Dermis blood vessel endothelial cell (primary cell): Measurements from ENCODE around the gene AMY1C. TPM values are rescaled to one million over a fixed set of nuclear protein-coding genes. Genes with fewer than 3 reads are reported as not detected.
"Not testable (repeated sequence)": the region's sequence is repeated elsewhere in the genome, so short reads cannot be mapped to it uniquely, and the experiment has no call there.

ENCODE experiments used
- DNase-seq: peaks from one replicate; pipeline ENCODE4 v3.0.0; 2010
- total RNA-seq: library from RNA; depleted of rRNA; stranded (reverse); fragments of >200 nt; gene quantifications from 2 replicates; pipeline ENCODE4 v1.2.3, GENCODE V29; 2014

The AMY1C gene
- not detected in 2 replicates for total RNA-seq

GRCh38 chr1:103749598-103749997 is at the start of gene AMY1C:
AMY1C (plus strand) TSS chr1:103749898; CDS start chr1:103750470, 572 bp downstream.
- DNase-seq, result not testable (repeated sequence)

- DNase-seq, result not testable (repeated sequence)
These were observed 49.0 kb upstream of the AMY1C start for GRCh38 chr1:103700669-103701068.

GRCh38 chr1:103701256-103701655 is 48.4 kb upstream of the AMY1C start:
- DNase-seq, result not testable (repeated sequence)

DNA sequence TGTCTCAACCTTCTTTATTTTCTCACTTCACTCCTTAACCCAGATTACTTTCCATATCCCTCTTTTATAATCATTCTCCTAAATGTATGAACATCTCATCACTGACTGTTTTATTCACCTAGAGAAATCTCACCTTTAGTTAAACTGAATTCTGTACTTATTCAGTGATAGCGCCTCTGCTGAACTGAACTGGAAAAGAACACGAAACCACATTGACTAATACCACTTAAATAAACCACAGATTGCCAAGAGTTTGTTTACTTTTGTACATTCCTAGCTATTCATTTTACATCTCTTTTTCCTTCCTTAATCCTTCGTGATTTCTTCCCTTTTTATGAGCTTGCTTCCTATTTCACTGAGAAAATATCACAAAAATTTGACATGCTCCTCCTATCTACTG is 42.0 kb upstream of the AMY1C start:
- not testable (repeated sequence) for DNase-seq

DNA sequence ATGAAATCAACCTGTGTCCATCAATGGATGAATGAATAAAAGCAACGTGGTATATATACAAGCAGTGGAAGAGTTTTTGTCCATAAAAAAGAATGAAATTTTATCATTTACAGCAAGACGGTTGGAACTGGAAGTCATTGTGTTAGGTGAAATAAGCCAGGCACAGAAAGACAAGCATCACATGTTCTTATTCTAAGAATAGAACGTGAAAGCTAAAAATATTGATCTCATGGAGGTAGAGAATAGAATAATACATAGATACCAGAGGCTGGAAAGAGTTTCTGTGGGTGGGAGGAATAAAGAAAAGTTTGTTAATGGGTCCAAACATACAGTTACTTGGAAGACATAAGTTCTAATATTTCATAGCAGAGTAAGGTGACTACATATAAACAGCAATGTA is 39.3 kb upstream of the AMY1C start:
- DNase-seq, result not testable (repeated sequence)

GRCh38 chr1:103717404-103717803 is 32.3 kb upstream of the AMY1C start:
- not testable (repeated sequence) for DNase-seq

DNA sequence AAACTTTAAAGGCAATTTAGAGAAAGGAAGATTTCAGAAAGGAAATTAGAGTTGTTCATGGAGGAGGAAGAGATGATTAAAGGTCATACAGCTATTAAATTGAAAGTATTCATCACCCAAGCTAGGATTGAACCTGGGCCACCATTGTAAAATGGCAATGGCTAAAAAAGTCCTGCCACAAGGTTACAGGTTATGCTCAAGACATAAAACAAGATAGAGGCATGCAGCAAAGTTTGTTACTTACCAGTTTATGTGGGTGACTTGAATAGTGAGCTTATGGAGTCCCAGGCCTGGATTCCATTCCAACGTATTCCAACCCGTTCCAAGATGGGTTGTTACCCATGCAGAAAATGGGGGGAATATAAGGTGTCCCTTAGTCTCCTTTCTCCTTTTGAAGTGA is 28.2 kb upstream of the AMY1C start:
- DNase-seq, result not testable (repeated sequence)

DNA sequence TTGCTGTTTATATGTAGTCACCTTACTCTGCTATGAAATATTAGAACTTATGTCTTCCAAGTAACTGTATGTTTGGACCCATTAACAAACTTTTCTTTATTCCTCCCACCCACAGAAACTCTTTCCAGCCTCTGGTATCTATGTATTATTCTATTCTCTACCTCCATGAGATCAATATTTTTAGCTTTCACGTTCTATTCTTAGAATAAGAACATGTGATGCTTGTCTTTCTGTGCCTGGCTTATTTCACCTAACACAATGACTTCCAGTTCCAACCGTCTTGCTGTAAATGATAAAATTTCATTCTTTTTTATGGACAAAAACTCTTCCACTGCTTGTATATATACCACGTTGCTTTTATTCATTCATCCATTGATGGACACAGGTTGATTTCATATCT is 14.4 kb upstream of the AMY1C start:
- not testable (repeated sequence) for DNase-seq

GRCh38 chr1:103738031-103738430 is 11.7 kb upstream of the AMY1C start:
- not testable (repeated sequence) for DNase-seq

DNA sequence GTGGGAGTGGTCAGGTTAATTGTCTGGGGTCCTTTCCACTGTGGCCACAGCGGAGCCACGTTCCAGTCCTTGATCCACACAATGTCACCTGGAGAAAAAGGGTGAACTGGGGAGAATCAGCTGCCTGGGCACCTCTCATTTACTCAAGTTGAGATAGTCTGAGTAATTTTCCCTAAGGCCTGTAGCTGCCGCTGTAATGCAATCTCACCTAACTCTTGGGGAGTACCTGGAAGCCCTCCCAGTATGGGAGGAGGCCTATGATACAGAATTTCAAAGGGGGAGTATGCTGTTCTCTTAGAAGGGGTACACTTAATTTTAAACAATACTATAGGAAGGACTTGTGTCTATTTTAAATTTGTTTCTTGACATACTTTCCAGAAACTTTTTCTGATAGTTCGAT is 5.2 kb upstream of the AMY1C start:
- DNase-seq, result not testable (repeated sequence)

GRCh38 chr1:103745040-103745439 is 4.7 kb upstream of the AMY1C start:
- DNase-seq, result not testable (repeated sequence)

- DNase-seq, result not testable (repeated sequence)
These were observed 1.4 kb upstream of the AMY1C start for GRCh38 chr1:103748273-103748672.

DNA sequence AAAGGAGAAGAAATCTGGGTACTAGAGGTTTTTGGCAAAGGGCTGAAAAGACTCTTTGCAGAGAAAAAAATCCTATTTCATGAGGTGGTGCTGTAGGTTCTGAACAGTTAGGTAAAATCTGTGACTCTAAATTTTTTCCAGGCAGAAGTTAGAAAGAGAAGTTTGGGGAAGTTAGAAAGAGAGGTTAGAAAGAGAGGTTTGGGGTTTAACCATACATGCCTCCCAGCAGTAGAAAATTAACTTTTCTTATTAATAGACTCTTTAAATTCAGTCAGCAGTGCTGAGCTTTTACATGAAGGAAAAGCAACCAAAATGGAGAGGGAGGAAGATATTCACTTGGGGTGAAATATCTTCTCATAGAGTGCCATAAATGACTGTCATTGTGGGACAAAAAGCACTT is 12.2 kb downstream of the AMY1C start:
- DNase-seq, result no peak

DNA sequence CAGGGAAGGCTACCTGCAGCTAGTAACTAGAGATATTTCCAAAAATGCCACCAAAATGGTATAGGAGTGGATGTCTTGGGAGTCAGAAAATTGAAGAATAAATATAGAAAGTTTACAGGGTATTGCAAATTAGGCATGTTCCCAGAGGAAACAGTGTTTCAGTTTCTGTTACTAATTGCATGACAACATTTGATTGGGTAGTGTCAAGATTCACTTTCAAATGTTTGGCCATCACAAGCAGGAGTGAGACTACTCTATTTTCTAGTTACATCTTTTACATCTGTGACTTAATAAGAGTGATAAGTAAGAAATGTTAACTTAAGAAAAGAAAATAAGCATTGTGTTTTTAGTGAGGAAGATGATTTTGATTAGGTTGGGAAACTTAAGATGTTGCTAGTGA is 30.2 kb downstream of the AMY1C start:
- DNase-seq, result no peak

- DNase-seq, result no peak
These were observed 34.3 kb downstream of the AMY1C start for GRCh38 chr1:103783944-103784377.

DNA sequence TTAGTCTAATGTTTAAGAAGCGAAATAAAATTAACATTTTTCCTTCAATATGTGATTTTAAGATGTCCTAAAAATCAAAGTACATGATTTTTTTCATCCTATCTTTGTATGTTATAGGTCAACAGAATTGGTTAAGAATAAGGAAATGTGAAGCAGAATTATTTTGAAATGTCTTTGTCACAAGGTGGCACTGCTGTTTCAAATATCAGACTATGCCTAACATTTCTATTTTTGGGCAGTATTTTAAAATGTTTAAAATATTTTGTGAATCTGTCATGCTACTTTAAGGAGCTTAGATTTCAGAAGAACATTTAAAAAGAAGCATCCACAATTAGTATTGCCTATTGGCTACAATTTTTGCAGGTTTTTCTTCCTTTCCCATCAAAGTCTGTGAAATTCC is 38.7 kb downstream of the AMY1C start:
- DNase-seq, result no peak

DNA sequence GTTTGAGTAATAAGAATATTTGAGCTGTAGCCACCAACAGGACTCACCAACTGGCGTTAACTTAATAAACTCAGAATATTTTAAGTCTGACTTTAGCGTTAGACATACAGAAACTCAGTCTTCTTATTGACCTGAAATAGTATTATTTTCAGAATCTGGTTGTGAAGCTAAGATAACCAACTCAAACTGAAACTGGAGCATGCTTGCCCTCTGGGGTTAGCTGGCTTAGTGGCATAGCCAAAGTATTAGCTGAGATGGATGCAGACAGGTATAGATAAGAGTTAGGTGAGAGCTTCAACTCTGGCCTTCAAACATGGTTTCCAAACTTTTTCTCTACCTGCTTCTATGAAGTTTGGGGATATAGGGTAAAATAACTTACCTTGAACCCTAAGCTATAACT is 40.5 kb downstream of the AMY1C start:
- no peak for DNase-seq

Other genes starting within 250 kb of the AMY1C start
- gene RNPC3, start 224.2 kb upstream of the AMY1C start, total RNA-seq, result 3.1 and 4.8 TPM in 2 replicates
- 0.51 and 1.4 TPM in 2 replicates for gene AMY2B, start 178.3 kb upstream of the AMY1C start, total RNA-seq
- not detected in 2 replicates for gene AMY2A, start 132.5 kb upstream of the AMY1C start, total RNA-seq
- not detected in 2 replicates for gene AMY1A, start 94.1 kb upstream of the AMY1C start, total RNA-seq
- not detected in 2 replicates for gene AMY1B, start 53.7 kb upstream of the AMY1C start, total RNA-seq